Transverse colon (tissue), 4 donors: ENCODE data around the gene RBMXL2. TPM values are rescaled to one million over a fixed set of nuclear protein-coding genes. Genes with fewer than 3 reads are reported as not detected.

ENCODE experiments used
- DNase-seq: peaks from one replicate; pipeline ENCODE4 v3.0.0-alpha.2; 2019
- H3K27ac ChIP-seq, 4 donors: fragments of 200-600 bp; sonication (generic); 2 replicates each; pipeline ENCODE4 v1.5.1; 2016 to 2018; ENCODE audit warnings: inconsistent platforms in 4 of 4
- H3K27me3 ChIP-seq: fragments of 200-600 bp; sonication (generic); 2 replicates; pipeline ENCODE4 v1.5.1; 2017; ENCODE audit warnings: inconsistent platforms
- H3K36me3 ChIP-seq, 4 donors: fragments of 200-600 bp; sonication (generic); 2 replicates each; pipeline ENCODE4 v1.5.1; 2017 to 2019; ENCODE audit warnings: inconsistent platforms in 4 of 4
- H3K4me1 ChIP-seq, 4 donors: fragments of 200-600 bp; sonication (generic); 2 replicates each; pipeline ENCODE4 v1.5.1; 2017 to 2020; ENCODE audit warnings: inconsistent platforms in 4 of 4
- H3K4me3 ChIP-seq, 4 donors: fragments of 200-600 bp; sonication (generic); 1 replicate in 1 of 4; 2 replicates in 3 of 4; pipeline versions ENCODE4 v1.5.1 to v1.6.1; 2017 to 2019; ENCODE audit warnings: inconsistent platforms in 4 of 4
- H3K9me3 ChIP-seq, 2 donors: fragments of 200-600 bp; sonication (generic); 2 replicates each; pipeline ENCODE4 v1.5.1; 2017 to 2019; ENCODE audit warnings: inconsistent platforms in 2 of 2
- EP300 ChIP-seq: sonication (generic); formaldehyde crosslinking; IDR thresholded peaks from one replicate; pipeline ENCODE4 v1.6.1; 2017; ENCODE audit warnings: antibody characterized with exemption, low read depth
- POLR2A ChIP-seq: fragments of 450-650 bp; IDR thresholded peaks from one replicate; pipeline ENCODE4 v1.6.1; 2016; ENCODE audit warnings: antibody characterized with exemption, mild to moderate bottlenecking, moderate library complexity
- POLR2AphosphoS5 ChIP-seq, 3 donors: sonication (generic); formaldehyde crosslinking; IDR thresholded peaks; one replicate each; pipeline ENCODE4 v1.6.1; 2016; ENCODE audit warnings: antibody characterized with exemption in 3 of 3
- WGBS, 2 donors: methylation state at CpG; one replicate each; pipeline ENCODE4 v1.1.5; 2018; ENCODE audit warnings: low coverage in 1 of 2; 5-methylcytosine and 5-hydroxymethylcytosine counted together
- in situ Hi-C, 4 donors: fragments of 200-750 bp; cut with MboI; loops; one replicate each; pipeline versions ENCODE4 v1.15.0 to v1.15.1; 2017; ENCODE audit warnings: low sequenced_read_pairs in 3 of 4, low pct_ligation_motif_present in 1 of 4, low pct_unique_long_range_greater_than_20kb in 1 of 4
- intact Hi-C: fragments of 100-400 bp; cut with DNase I; formaldehyde crosslinking; loops from one replicate; pipeline ENCODE4 v1.15.1; 2023; ENCODE audit warnings: low total_unique reads
- total RNA-seq, 4 donors: library from RNA; depleted of rRNA; stranded (reverse); fragments of >200 nt; gene quantifications; one replicate each; pipeline ENCODE4 v1.1.0, GENCODE V29; 2016
- TF ChIP-seq, protein P1 (sequence below), 5 experiments: fragments of 200-600 bp in 3 of 5; fragments of 450-650 bp in 2 of 5; sonication (generic) in 3 of 5; IDR thresholded peaks; 1 replicate in 2 of 5; 2 replicates in 3 of 5; pipeline ENCODE4 v1.5.1; 2016 to 2017; ENCODE audit warnings: antibody characterized with exemption in 5 of 5, inconsistent platforms in 3 of 5, mild to moderate bottlenecking in 2 of 5, moderate library complexity in 1 of 5

RBMXL2 gene
- 1 to 10 TPM in 1 of 4 donors, under 1 TPM in 1, not detected in 2; 0.79 to 1.2 TPM for total RNA-seq

DNA sequence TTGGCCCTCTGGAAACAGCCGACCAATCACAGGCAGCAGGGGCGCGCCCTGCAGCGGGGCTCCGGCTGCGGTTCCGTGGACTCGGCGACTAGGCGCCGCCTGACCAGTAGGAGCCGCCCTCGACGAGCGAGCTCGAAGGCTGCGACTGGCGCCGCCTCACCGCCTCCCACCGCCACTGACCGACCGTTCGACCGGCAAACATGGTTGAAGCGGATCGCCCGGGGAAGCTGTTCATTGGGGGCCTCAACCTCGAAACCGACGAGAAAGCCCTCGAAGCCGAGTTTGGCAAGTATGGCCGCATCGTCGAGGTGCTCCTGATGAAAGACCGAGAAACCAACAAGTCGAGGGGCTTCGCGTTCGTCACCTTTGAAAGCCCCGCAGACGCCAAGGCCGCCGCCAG lies at the start of gene RBMXL2:
Gene RBMXL2, plus strand, starts transcription at position 78 of the 400 bp plus-strand sequence. Its CDS starts 123 bp downstream, at position 201.
- no peak for DNase-seq
- TF ChIP-seq, protein P1, sequence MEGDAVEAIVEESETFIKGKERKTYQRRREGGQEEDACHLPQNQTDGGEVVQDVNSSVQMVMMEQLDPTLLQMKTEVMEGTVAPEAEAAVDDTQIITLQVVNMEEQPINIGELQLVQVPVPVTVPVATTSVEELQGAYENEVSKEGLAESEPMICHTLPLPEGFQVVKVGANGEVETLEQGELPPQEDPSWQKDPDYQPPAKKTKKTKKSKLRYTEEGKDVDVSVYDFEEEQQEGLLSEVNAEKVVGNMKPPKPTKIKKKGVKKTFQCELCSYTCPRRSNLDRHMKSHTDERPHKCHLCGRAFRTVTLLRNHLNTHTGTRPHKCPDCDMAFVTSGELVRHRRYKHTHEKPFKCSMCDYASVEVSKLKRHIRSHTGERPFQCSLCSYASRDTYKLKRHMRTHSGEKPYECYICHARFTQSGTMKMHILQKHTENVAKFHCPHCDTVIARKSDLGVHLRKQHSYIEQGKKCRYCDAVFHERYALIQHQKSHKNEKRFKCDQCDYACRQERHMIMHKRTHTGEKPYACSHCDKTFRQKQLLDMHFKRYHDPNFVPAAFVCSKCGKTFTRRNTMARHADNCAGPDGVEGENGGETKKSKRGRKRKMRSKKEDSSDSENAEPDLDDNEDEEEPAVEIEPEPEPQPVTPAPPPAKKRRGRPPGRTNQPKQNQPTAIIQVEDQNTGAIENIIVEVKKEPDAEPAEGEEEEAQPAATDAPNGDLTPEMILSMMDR (IDR thresholded peaks at IDR 0.05) = no peak
- TF ChIP-seq POLR2AphosphoS5 (IDR thresholded peaks at IDR 0.05) (no peak), POLR2A (no peak), EP300 (no peak)
- intact Hi-C loops (no loop called here), in situ Hi-C loops (loop anchor here in 1 of 4 donors (25.0 kb wide), 2 partner anchors 348 to 598 kb away; no protein-coding TSS in a partner anchor)
- Histone ChIP-seq H3K4me3 (no peak within 1 kb of the TSS), H3K27me3 (no peaks in the 10 kb centered on the region), H3K27ac (no peak within 1 kb of the TSS), H3K4me1 (no peaks in the 10 kb centered on the region), H3K36me3 (no peaks in the 10 kb centered on the region), H3K9me3 (no peaks in the 10 kb centered on the region)
- WGBS, 2 donors = 97% methylated on average over 45 of the region's 45 CpGs; no CpG with 5 or more reads in 1 of the 2 donors

DNA sequence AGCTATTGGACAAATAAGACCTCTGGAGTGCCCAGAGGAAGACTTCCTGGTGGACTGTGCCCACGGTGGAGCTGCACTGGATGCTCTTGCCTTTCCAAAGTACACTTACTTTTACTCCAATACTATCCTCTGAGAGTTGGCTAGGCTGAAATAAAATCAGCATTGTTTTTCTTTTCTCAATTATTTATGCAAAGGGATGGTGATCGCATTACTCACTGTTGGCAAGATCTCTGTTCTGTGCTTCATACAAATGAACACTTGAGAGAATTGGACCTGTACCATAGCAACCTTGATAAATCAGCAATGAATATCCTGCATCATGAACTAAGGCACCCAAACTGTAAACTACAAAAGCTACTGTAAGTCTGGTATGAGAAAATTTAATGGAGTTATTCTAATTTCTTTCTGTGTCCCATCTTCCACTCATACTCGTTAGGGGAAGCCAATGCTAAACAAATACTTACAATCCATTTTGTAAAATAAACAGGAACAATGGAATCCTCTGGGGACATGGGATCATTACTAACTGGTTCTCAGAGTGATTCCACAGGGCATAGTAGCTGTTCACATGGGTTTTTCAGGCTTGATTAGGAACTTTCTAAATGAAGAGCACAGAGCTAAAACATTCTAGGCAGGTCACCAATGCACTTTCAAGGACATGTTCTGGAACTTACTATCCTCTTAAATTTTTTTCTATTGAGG lies 42.2 kb upstream of the RBMXL2 start:
- intact Hi-C loops = no loop called here
- 35 to 63% methylated on average over 2 to 3 of the region's 3 CpGs for WGBS, 2 donors
- DNase-seq = no peak

DNA sequence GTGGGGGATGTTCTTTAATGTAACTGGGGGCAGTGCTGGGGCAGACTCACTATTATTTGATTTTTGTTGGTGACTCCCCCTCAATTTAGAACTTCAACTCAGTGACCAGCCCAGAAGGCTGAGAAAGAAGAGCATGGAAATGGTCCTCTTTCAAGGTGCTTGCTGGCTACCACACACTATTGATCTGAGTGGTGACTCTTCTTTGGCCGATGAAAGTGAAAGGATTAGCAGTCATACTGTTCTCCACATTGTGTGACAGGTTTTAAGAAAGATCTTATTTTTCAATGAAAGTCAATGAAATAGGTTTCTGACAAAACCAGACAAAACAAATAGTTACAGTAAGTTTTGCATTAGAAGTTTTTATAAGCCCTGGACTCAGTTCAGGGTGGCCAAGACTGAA lies 38.6 kb upstream of the RBMXL2 start:
- intact Hi-C loops = no loop called here
- Histone ChIP-seq H3K4me3 (no peak overlapping the region), H3K27ac (no peak overlapping the region), H3K4me1 (no peaks in the 10 kb centered on the region), H3K36me3 (no peaks in the 10 kb centered on the region), H3K9me3 (no peaks in the 10 kb centered on the region), H3K27me3 (no peaks in the 10 kb centered on the region)
- in situ Hi-C loops = no loop called here
- 80% methylated on average over 1 of the region's 1 CpG; no CpG with 5 or more reads in 1 of the 2 donors for WGBS, 2 donors
- TF ChIP-seq EP300 (no peak), POLR2AphosphoS5 (IDR thresholded peaks at IDR 0.05) (no peak), POLR2A (no peak)
- TF ChIP-seq, protein P1 (IDR thresholded peaks at IDR 0.05) = no peak
- no peak for DNase-seq

More for the DNA sequence above, 42.2 kb upstream of the RBMXL2 start:
- no peak overlapping the region for H3K4me3 ChIP-seq
- no peak overlapping the region for H3K27ac ChIP-seq
- no peaks in the 10 kb centered on the region for H3K36me3 ChIP-seq
- in situ Hi-C loops = no loop called here
- TF ChIP-seq POLR2A = no peak
- TF ChIP-seq POLR2AphosphoS5 (IDR thresholded peaks at IDR 0.05) = no peak
- TF ChIP-seq EP300 = no peak
- TF ChIP-seq, protein P1 (IDR thresholded peaks at IDR 0.05) = no peak
- H3K9me3 ChIP-seq = no peaks in the 10 kb centered on the region
- no peaks in the 10 kb centered on the region for H3K4me1 ChIP-seq
- no peaks in the 10 kb centered on the region for H3K27me3 ChIP-seq

DNA sequence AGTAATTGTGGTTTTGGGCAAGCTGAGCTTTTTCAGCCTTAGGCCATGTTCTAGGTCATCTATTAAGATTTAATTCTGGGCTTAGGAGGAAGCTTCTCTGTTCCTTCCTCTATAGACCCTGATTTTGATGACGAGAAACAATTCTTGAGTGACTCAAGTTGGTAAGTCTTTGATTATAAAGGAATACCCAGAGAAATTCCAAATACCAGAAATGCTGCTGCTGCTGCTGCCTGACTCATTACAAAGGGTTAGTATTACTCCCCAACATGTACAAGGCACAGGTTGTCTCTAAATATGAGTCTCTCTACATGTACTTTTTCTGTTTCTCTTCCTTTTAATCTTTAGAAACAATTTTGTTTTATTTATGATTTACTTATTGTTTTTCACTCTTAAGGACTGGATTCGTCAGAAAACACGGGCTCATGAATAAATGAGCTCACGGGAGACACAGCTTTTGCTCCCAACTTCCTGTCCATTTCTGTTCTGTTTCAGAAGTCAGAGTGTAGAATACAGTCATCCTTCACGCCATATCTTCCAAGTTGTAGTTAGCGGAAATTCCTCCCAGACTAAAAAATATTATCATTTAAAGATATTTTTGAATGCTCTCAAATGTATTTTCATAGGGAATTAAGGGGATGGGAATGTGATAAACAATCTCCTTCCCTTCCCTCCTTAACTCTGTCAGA lies 31.8 kb upstream of the RBMXL2 start:
- no peak for DNase-seq
- Histone ChIP-seq H3K27ac (no peak overlapping the region), H3K27me3 (no peaks in the 10 kb centered on the region), H3K4me1 (no peaks in the 10 kb centered on the region), H3K36me3 (no peaks in the 10 kb centered on the region), H3K9me3 (no peaks in the 10 kb centered on the region), H3K4me3 (no peak overlapping the region)
- TF ChIP-seq, protein P1 (IDR thresholded peaks at IDR 0.05) = no peak
- TF ChIP-seq POLR2A = no peak
- TF ChIP-seq EP300 = no peak
- TF ChIP-seq POLR2AphosphoS5 (IDR thresholded peaks at IDR 0.05) = no peak
- intact Hi-C loops (no loop called here), in situ Hi-C loops (no loop called here)
- 64 to 76% methylated on average over 6 of the region's 6 CpGs for WGBS, 2 donors
